Osteocyte (in vitro differentiated cells): ENCODE measurements around the gene TCEANC2. TPM values are rescaled to one million over a fixed set of nuclear protein-coding genes. Genes with fewer than 3 reads are reported as not detected.

Source experiments
- DNase-seq: peaks from one replicate; pipeline ENCODE4 v3.0.0; 2021; ENCODE audit warnings: mixed read lengths; ENCODE audit not compliant: unreplicated experiment; ENCODE audit errors: extremely low spot score
- H3K27ac Mint-ChIP-seq: one replicate; pipeline ENCODE4 v1.8.0; 2021; ENCODE audit warnings: mild to moderate bottlenecking, mixed read lengths; ENCODE audit not compliant: unreplicated experiment
- H3K27me3 Mint-ChIP-seq: one replicate; pipeline ENCODE4 v1.8.0; 2021; ENCODE audit warnings: mixed read lengths; ENCODE audit not compliant: unreplicated experiment
- H3K36me3 Mint-ChIP-seq: one replicate; pipeline ENCODE4 v1.8.0; 2021; ENCODE audit warnings: mixed read lengths; ENCODE audit not compliant: unreplicated experiment
- H3K4me1 Mint-ChIP-seq: one replicate; pipeline ENCODE4 v1.8.0; 2021; ENCODE audit warnings: mixed read lengths; ENCODE audit not compliant: unreplicated experiment
- H3K4me3 Mint-ChIP-seq: one replicate; pipeline ENCODE4 v1.8.0; 2021; ENCODE audit warnings: mild to moderate bottlenecking, moderate library complexity, mixed read lengths; ENCODE audit not compliant: unreplicated experiment
- H3K9me3 Mint-ChIP-seq: one replicate; pipeline ENCODE4 v1.8.0; 2021; ENCODE audit warnings: mixed read lengths; ENCODE audit not compliant: unreplicated experiment
- CTCF ChIP-seq: fragments of 200-600 bp; sonication (generic); IDR thresholded peaks from 2 replicates; pipeline ENCODE4 v1.5.0; 2021; ENCODE audit warnings: antibody characterized with exemption, mild to moderate bottlenecking, moderate library complexity
- total RNA-seq: library from RNA; stranded (reverse); gene quantifications from 2 replicates; pipeline ENCODE4 v1.2.1, GENCODE V29; 2021

The TCEANC2 gene
- total RNA-seq, 1 donor from 2014 or later = 3.9 TPM

GRCh38 chr1:54095546-54096226 lies 42.3 kb downstream of the TCEANC2 start:
- H3K4me3 Mint-ChIP-seq = no peak overlapping the region
- DNase-seq = no peak
- no peak for TF ChIP-seq CTCF
- no peaks in the 10 kb centered on the region for H3K4me1 Mint-ChIP-seq
- peaks cover 18% of the 10 kb centered on the region for H3K36me3 Mint-ChIP-seq
- H3K27me3 Mint-ChIP-seq = no peaks in the 10 kb centered on the region
- H3K27ac Mint-ChIP-seq = no peak overlapping the region
- H3K9me3 Mint-ChIP-seq = no peaks in the 10 kb centered on the region

- Mint-ChIP-seq H3K27me3 (no peaks in the 10 kb centered on the region), H3K4me3 (no peak overlapping the region), H3K27ac (no peak overlapping the region), H3K9me3 (no peaks in the 10 kb centered on the region), H3K4me1 (no peaks in the 10 kb centered on the region), H3K36me3 (peaks cover 18% of the 10 kb centered on the region)
- no peak for DNase-seq
- no peak for TF ChIP-seq CTCF
These were observed 42.9 kb downstream of the TCEANC2 start for GRCh38 chr1:54096227-54096876.

DNA sequence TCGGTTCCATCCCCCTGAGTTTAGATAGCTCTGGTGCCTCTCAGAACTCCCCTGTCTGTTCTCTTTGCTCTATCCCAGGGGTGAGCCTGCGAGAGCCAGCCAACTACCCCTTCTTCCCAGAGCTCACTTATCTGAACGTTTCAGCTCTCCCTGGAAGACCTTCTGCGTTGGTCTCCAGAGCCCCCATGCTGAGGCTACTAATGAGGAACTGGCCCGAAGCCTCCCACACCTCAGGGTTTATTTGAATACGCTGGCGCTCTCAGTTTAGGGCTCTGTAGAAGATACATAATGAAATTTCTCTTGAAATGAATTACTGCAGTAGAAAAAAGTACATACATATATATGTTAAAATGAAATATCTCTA lies 43.5 kb downstream of the TCEANC2 start:
- Mint-ChIP-seq H3K4me1 (no peaks in the 10 kb centered on the region), H3K9me3 (no peaks in the 10 kb centered on the region), H3K27ac (no peak overlapping the region), H3K4me3 (no peak overlapping the region), H3K36me3 (peaks cover 18% of the 10 kb centered on the region), H3K27me3 (no peaks in the 10 kb centered on the region)
- DNase-seq = no peak
- TF ChIP-seq CTCF = no peak

DNA sequence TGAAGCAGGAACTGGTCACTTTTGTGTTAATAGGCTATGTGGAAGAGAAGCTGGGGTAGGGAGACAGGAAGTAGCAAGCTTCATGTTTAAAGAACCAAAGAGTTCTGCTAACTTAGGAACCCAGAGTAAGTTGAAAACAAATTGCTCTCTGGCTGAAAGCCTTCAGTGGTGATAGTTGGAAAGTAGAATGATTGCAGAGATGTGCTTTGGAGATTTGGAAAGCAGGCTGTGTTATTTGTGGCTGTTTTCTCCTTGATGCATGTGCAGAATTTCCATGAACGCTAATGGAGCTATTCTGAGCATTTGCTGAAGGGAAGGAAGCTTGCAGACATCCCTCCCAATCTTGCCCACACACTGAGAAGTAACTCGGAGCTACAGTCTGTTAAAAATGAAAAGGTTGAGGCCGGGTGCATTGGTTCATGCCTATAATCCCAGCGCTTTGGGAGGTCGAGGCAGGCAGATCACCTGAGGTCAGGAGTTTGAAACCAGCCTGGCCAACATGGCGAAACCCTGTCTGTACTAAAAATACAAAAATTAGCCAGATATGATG lies 45.7 kb downstream of the TCEANC2 start:
- Mint-ChIP-seq H3K27ac (no peak overlapping the region), H3K27me3 (no peaks in the 10 kb centered on the region), H3K4me3 (no peak overlapping the region), H3K4me1 (no peaks in the 10 kb centered on the region), H3K9me3 (no peaks in the 10 kb centered on the region), H3K36me3 (peaks cover 16% of the 10 kb centered on the region)
- TF ChIP-seq CTCF = no peak
- DNase-seq = no peak

DNA sequence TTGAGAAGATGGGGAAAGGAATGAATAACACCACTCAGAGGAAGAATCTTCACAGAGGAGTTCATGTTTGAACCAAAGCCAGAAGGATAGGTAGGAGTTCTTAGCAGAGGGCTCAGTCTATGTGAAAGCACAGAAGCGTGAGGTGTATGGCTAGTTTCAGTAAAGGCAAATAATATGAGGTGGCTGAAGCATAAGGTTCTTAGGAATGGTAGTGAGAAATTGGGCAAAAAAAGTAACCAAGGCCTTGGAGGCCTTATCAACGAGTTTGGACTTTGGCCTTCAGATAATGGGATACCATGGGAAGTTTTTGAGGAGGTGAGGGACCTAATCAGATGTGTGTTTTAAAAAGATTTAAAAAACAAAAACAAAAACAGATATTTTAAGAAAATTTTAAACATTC lies 47.1 kb downstream of the TCEANC2 start:
- no peak for DNase-seq
- TF ChIP-seq CTCF = no peak
- Mint-ChIP-seq H3K4me3 (no peak overlapping the region), H3K4me1 (no peaks in the 10 kb centered on the region), H3K27ac (no peak overlapping the region), H3K9me3 (no peaks in the 10 kb centered on the region), H3K27me3 (no peaks in the 10 kb centered on the region), H3K36me3 (peaks cover 15% of the 10 kb centered on the region)
